ENCODE measurements around the gene ST7. TPM values are rescaled to one million over a fixed set of nuclear protein-coding genes. Genes with fewer than 3 reads are reported as not detected.

The ST7 gene
- total and polyA plus RNA-seq, 2 of the 13 experiments (the other 11 are each of a cell fraction or from before 2014, with no cell fraction given) = 17.3 to 23.5 TPM

DNA sequence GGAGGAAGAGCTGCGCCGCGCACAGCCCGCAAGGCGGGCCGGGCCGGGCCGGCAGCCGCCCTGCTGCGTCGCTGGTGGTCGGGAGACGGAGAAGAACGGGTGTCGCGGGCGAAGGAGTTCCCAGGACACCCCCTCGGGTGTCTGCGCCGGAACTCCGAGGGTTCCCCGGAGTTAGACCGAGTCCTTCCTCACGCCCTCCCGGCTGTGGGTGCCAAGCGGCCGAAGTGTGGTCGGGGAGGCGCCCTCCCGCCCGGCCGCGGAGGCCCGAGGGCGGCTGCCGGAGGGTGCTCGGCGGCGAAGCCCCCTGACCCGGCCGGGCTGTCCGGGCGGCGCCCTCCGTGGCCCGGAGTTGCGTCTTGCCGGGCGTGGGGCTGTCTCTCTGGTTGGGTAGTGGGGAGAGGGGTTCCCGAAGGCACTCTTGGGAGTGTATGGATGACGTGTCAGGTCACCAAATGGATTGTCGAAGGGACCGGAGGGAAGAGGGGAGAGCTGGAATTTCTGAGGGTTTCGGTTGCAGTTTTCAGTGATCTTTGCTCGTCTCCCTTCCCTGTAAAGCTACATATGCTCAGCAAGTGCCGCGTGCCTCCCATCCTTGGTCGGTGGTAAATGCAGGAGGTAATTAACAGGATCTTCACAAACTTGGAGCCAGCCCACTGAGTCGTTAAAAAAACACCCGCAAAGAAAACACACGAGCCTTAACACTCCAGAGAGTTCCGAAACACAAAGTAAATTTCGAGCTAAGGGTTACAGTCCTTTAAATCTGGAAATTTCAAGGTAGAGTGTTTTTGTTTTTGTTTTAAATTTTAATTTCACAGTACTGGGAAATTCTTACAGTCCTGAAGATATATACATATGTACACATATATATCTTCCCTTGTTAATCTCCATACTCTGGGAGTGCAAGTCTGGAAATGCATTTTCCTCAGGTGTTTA is 871 bp downstream of the ST7 start (continued):
- TF ChIP-seq, protein P1, sequence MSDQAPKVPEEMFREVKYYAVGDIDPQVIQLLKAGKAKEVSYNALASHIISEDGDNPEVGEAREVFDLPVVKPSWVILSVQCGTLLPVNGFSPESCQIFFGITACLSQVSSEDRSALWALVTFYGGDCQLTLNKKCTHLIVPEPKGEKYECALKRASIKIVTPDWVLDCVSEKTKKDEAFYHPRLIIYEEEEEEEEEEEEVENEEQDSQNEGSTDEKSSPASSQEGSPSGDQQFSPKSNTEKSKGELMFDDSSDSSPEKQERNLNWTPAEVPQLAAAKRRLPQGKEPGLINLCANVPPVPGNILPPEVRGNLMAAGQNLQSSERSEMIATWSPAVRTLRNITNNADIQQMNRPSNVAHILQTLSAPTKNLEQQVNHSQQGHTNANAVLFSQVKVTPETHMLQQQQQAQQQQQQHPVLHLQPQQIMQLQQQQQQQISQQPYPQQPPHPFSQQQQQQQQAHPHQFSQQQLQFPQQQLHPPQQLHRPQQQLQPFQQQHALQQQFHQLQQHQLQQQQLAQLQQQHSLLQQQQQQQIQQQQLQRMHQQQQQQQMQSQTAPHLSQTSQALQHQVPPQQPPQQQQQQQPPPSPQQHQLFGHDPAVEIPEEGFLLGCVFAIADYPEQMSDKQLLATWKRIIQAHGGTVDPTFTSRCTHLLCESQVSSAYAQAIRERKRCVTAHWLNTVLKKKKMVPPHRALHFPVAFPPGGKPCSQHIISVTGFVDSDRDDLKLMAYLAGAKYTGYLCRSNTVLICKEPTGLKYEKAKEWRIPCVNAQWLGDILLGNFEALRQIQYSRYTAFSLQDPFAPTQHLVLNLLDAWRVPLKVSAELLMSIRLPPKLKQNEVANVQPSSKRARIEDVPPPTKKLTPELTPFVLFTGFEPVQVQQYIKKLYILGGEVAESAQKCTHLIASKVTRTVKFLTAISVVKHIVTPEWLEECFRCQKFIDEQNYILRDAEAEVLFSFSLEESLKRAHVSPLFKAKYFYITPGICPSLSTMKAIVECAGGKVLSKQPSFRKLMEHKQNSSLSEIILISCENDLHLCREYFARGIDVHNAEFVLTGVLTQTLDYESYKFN (CRISPR knock-in tag; conservative IDR thresholded peaks at IDR 0.05) = no peak
- TF ChIP-seq ZFX (CRISPR knock-in tag; IDR thresholded peaks at IDR 0.05; ENCODE audit: low read depth) = peak; percentile 81
- TF ChIP-seq ELF3 (CRISPR knock-in tag; IDR thresholded peaks at IDR 0.05) = 0 out of 2 replicates have a peak, but pooled peaks have one; percentile 3
- no peak for TF ChIP-seq SNAI1 (CRISPR knock-in tag; IDR thresholded peaks at IDR 0.05; ENCODE audit: borderline replicate concordance)
- no peak for TF ChIP-seq NONO (IDR thresholded peaks at IDR 0.05)
- TF ChIP-seq NONO (CRISPR knock-in tag; conservative IDR thresholded peaks at IDR 0.05) = no peak
- TF ChIP-seq ZFP90 (CRISPR knock-in tag; IDR thresholded peaks at IDR 0.05; ENCODE audit: borderline replicate concordance) = no peak
- TF ChIP-seq ONECUT2 (CRISPR knock-in tag; IDR thresholded peaks at IDR 0.05) = no peak
- TF ChIP-seq, protein P2, sequence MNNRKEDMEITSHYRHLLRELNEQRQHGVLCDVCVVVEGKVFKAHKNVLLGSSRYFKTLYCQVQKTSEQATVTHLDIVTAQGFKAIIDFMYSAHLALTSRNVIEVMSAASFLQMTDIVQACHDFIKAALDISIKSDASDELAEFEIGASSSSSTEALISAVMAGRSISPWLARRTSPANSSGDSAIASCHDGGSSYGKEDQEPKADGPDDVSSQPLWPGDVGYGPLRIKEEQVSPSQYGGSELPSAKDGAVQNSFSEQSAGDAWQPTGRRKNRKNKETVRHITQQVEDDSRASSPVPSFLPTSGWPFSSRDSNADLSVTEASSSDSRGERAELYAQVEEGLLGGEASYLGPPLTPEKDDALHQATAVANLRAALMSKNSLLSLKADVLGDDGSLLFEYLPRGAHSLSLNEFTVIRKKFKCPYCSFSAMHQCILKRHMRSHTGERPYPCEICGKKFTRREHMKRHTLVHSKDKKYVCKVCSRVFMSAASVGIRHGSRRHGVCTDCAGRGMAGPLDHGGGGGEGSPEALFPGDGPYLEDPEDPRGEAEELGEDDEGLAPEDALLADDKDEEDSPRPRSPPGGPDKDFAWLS (CRISPR knock-in tag; IDR thresholded peaks at IDR 0.05; ENCODE audit: borderline replicate concordance) = no peak
- TF ChIP-seq ZNF292 (CRISPR knock-in tag; IDR thresholded peaks at IDR 0.05; ENCODE audit: borderline replicate concordance, low read depth) = no peak
- peak; percentile 93 for TF ChIP-seq KMT2A (CRISPR knock-in tag; IDR thresholded peaks at IDR 0.05)
- TF ChIP-seq ZEB1 (IDR thresholded peaks at IDR 0.05; ENCODE audit: insufficient replicate concordance, low read depth) = no peak
- TF ChIP-seq TSC22D2 (CRISPR knock-in tag; IDR thresholded peaks at IDR 0.05; ENCODE audit: borderline replicate concordance) = peak; percentile 10; the same call in 1 of the 2 replicates
- TF ChIP-seq, protein P3, sequence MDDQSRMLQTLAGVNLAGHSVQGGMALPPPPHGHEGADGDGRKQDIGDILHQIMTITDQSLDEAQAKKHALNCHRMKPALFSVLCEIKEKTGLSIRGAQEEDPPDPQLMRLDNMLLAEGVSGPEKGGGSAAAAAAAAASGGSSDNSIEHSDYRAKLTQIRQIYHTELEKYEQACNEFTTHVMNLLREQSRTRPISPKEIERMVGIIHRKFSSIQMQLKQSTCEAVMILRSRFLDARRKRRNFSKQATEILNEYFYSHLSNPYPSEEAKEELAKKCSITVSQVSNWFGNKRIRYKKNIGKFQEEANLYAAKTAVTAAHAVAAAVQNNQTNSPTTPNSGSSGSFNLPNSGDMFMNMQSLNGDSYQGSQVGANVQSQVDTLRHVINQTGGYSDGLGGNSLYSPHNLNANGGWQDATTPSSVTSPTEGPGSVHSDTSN (CRISPR knock-in tag; IDR thresholded peaks at IDR 0.05; ENCODE audit: borderline replicate concordance) = no peak
- no peak for TF ChIP-seq RBM39 (IDR thresholded peaks at IDR 0.05; ENCODE audit: low read depth, low read length, poor library complexity, severe bottlenecking)
- no peak for TF ChIP-seq NRL (CRISPR knock-in tag; IDR thresholded peaks at IDR 0.05; ENCODE audit: borderline replicate concordance)
- TF ChIP-seq MEF2D (CRISPR knock-in tag; IDR thresholded peaks at IDR 0.05) = no peak
- no peak for TF ChIP-seq ZNF841 (CRISPR knock-in tag; IDR thresholded peaks at IDR 0.05; ENCODE audit: borderline replicate concordance)
- TF ChIP-seq PHF8 (CRISPR knock-in tag; IDR thresholded peaks at IDR 0.05) = peak; percentile 77
- TF ChIP-seq KLF16 (CRISPR knock-in tag; IDR thresholded peaks at IDR 0.05) = peak in 1 of 2 experiments; percentile 27; a peak in 1 of 4 replicates
- no peak for TF ChIP-seq ZNF335 (CRISPR knock-in tag; IDR thresholded peaks at IDR 0.05)
